Calu3 (cell line): ENCODE measurements around the gene OGDH. TPM values are rescaled to one million over a fixed set of nuclear protein-coding genes. Genes with fewer than 3 reads are reported as not detected.

Experiments
- BruUV-seq: library from RNA; stranded (reverse); fragments of 400-500 nt; replicated peaks from 2 replicates; lab custom pipeline; 2021; lab: Mats Ljungman, UMichigan
- CTCF ChIA-PET: fragments of 300-600 bp; sonication (Branson Sonifier 250); formaldehyde crosslinking; loops from one replicate; lab custom pipeline; 2022; ENCODE audit warnings: antibody characterized with exemption; lab: Charles Lee
- DNase-seq: peaks from one replicate; pipeline ENCODE4 v3.0.0; 2022
- H3K27ac Mint-ChIP-seq: one replicate; pipeline ENCODE4 v1.8.0; 2022; ENCODE audit warnings: mixed read lengths; ENCODE audit not compliant: unreplicated experiment
- H3K27me3 Mint-ChIP-seq: one replicate; pipeline ENCODE4 v1.8.0; 2022; ENCODE audit warnings: mixed read lengths; ENCODE audit not compliant: unreplicated experiment
- H3K36me3 Mint-ChIP-seq: one replicate; pipeline ENCODE4 v1.8.0; 2022; ENCODE audit warnings: mild to moderate bottlenecking, moderate library complexity, mixed read lengths; ENCODE audit not compliant: insufficient read depth, unreplicated experiment
- H3K4me1 Mint-ChIP-seq: one replicate; pipeline ENCODE4 v1.8.0; 2022; ENCODE audit warnings: mild to moderate bottlenecking, low read depth, mixed read lengths; ENCODE audit not compliant: unreplicated experiment
- H3K4me3 Mint-ChIP-seq: one replicate; pipeline ENCODE4 v1.8.0; 2022; ENCODE audit warnings: mild to moderate bottlenecking, low read depth, moderate library complexity, mixed read lengths; ENCODE audit not compliant: unreplicated experiment
- H3K9me3 Mint-ChIP-seq: one replicate; pipeline ENCODE4 v1.8.0; 2022; ENCODE audit warnings: low read depth, mixed read lengths; ENCODE audit not compliant: unreplicated experiment
- intact Hi-C: fragments of 100-400 bp; cut with micrococcal nuclease; formaldehyde crosslinking; loops from one replicate; pipeline ENCODE4 v1.10.0; 2022; ENCODE audit not compliant: unreplicated experiment
- total RNA-seq: library from RNA; stranded (reverse); gene quantifications from 2 replicates; pipeline ENCODE4 v1.2.3, GENCODE V29; 2022
- TF ChIP-seq, protein P1 (sequence below): fragments of 200-600 bp; IDR thresholded peaks from one replicate; pipeline ENCODE4 v1.8.0; 2022; ENCODE audit warnings: antibody characterized with exemption; ENCODE audit not compliant: unreplicated experiment

The OGDH gene
- total RNA-seq, 1 experiment from 2014 or later, result 100 TPM

DNA sequence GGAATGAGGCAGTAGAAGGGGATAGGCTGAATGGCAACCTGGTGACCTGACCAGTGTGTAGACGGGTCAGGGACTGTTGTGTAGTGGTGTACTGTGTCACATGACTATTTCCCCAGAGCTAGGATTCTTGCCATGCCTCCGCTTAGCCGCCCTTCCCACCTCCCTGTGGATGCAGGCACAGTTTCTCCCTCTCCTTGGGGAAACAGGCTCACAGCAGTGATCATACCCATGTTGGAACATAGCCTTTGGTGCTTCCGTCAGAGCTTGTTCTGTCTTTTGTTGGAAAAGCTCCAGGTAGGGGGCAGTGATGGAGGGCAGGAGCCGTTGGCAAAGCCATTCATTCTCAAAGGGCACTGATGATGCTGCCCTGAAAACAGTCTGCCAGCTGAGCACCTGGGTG is 44.3 kb downstream of the OGDH start:
- TF ChIP-seq, protein P1, sequence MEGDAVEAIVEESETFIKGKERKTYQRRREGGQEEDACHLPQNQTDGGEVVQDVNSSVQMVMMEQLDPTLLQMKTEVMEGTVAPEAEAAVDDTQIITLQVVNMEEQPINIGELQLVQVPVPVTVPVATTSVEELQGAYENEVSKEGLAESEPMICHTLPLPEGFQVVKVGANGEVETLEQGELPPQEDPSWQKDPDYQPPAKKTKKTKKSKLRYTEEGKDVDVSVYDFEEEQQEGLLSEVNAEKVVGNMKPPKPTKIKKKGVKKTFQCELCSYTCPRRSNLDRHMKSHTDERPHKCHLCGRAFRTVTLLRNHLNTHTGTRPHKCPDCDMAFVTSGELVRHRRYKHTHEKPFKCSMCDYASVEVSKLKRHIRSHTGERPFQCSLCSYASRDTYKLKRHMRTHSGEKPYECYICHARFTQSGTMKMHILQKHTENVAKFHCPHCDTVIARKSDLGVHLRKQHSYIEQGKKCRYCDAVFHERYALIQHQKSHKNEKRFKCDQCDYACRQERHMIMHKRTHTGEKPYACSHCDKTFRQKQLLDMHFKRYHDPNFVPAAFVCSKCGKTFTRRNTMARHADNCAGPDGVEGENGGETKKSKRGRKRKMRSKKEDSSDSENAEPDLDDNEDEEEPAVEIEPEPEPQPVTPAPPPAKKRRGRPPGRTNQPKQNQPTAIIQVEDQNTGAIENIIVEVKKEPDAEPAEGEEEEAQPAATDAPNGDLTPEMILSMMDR, result no peak
- CTCF ChIA-PET, result no interaction called here
- H3K4me1 Mint-ChIP-seq, result no peaks in the 10 kb centered on the region
- no peak overlapping the region for H3K4me3 Mint-ChIP-seq
- no peaks in the 10 kb centered on the region for H3K27me3 Mint-ChIP-seq
- DNase-seq, result no peak
- no peak overlapping the region for H3K27ac Mint-ChIP-seq
- H3K36me3 Mint-ChIP-seq, result peaks cover 12% of the 10 kb centered on the region
- no peaks in the 10 kb centered on the region for H3K9me3 Mint-ChIP-seq
- intact Hi-C loops, result no loop called here
- no TSS peak for BruUV-seq

DNA sequence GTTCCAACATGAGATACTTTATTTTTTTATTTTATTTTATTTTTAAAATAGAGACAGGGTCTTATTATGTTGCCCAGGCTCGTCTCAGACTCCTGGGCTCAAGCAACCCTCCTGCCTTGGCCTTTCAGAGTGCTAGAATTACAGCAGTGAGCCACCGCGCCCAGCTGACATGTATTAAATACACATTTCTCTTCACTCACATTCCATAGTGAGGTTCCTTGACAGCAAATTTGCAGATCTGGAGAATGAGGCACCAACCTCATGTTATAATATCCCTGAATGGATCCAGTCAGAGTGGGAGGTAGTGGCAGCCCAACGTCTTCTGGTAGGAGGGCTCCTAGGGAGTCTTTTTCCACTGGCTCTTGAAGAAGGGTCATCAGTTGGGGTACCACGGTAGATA is 46.1 kb downstream of the OGDH start:
- Mint-ChIP-seq H3K4me3 (no peak overlapping the region), H3K4me1 (no peaks in the 10 kb centered on the region), H3K27ac (no peak overlapping the region), H3K27me3 (no peaks in the 10 kb centered on the region), H3K36me3 (peaks cover 14% of the 10 kb centered on the region), H3K9me3 (no peaks in the 10 kb centered on the region)
- TF ChIP-seq, protein P1, result no peak
- DNase-seq, result no peak
- BruUV-seq, result no TSS peak
- intact Hi-C loops, result no loop called here
- CTCF ChIA-PET, result no interaction called here

DNA sequence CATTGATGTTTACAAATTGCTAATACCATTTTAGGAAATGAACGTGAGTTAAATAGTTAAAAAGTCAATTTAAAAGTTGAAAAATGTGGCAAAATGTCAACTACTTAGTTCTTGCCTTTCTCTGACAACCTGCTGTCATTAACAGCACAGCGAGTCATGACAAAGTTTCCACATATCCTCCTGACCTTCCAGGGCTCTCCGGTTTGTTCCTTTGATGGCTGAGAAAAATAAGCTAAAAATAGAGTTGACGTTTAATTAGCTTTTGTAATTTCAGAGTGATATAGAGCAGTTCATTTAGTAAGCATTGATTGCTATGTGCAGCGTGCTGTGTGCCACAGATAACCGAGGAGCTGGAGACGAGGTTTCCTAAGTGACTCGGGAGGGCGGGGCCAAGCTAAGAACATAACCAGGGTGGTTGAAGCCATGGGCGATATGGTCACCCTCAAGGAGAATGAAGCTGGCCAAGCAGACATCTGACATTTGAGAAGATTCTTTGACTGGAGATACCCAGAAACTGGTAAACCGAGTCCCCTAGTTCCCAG is 47.9 kb downstream of the OGDH start:
- H3K4me3 Mint-ChIP-seq, result no peak overlapping the region
- intact Hi-C loops, result no loop called here
- peaks cover 18% of the 10 kb centered on the region for H3K36me3 Mint-ChIP-seq
- no peak for DNase-seq
- CTCF ChIA-PET, result interaction anchor here (0.8 kb wide), 1 partner anchor 15 kb away, joined by 4 read pairs; no protein-coding TSS in a partner anchor
- no peak overlapping the region for H3K27ac Mint-ChIP-seq
- no peaks in the 10 kb centered on the region for H3K27me3 Mint-ChIP-seq
- H3K4me1 Mint-ChIP-seq, result no peaks in the 10 kb centered on the region
- BruUV-seq, result no TSS peak
- TF ChIP-seq, protein P1, result no peak
- no peaks in the 10 kb centered on the region for H3K9me3 Mint-ChIP-seq

DNA sequence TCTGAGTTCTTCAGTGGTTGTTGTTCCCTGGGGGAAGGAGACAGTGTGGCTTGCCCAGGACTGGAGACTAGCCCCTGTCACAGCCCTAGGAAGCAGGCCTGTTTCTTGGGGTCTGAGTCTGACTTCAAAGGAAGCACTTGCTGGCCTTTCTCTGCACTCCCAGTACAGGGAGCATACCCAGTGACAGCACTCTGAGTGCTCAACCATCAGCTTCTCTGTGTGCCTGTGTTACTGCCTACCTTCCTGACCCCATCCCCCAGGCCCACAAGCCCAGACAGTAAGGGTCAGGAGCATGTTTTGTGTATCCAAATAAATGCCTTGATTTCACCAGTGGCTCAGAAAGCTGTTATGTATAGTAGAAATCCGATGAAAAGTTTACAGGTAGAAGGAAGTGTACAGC is 48.9 kb downstream of the OGDH start:
- no peaks in the 10 kb centered on the region for H3K27me3 Mint-ChIP-seq
- H3K4me1 Mint-ChIP-seq, result no peaks in the 10 kb centered on the region
- TF ChIP-seq, protein P1, result no peak
- no peak overlapping the region for H3K27ac Mint-ChIP-seq
- CTCF ChIA-PET, result no interaction called here
- peaks cover 18% of the 10 kb centered on the region for H3K36me3 Mint-ChIP-seq
- intact Hi-C loops, result no loop called here
- no TSS peak for BruUV-seq
- peaks cover 1% of the 10 kb centered on the region for H3K9me3 Mint-ChIP-seq
- DNase-seq, result no peak
- no peak overlapping the region for H3K4me3 Mint-ChIP-seq
